SK-N-MC (cell line): Measurements from ENCODE around the gene CFAP65.

Source experiments
- EZH2 ChIP-seq: fragments of 200-600 bp; sonication (generic); IDR thresholded peaks from one replicate; pipeline ENCODE4 v1.6.1; 2017; ENCODE audit warnings: antibody characterized with exemption
- FOXP2 ChIP-seq: optimal IDR thresholded peaks from 2 replicates; pipeline ENCODE3; 2011; ENCODE audit warnings: mild to moderate bottlenecking, moderate library complexity; ENCODE audit not compliant: insufficient read depth; ENCODE audit errors: extremely low read length, control extremely low read depth
- POLR2AphosphoS5 ChIP-seq: IDR thresholded peaks from 2 replicates; pipeline ENCODE4 v1.6.1; 2012; ENCODE audit warnings: mild to moderate bottlenecking, low read depth, low read length, borderline replicate concordance

DNA sequence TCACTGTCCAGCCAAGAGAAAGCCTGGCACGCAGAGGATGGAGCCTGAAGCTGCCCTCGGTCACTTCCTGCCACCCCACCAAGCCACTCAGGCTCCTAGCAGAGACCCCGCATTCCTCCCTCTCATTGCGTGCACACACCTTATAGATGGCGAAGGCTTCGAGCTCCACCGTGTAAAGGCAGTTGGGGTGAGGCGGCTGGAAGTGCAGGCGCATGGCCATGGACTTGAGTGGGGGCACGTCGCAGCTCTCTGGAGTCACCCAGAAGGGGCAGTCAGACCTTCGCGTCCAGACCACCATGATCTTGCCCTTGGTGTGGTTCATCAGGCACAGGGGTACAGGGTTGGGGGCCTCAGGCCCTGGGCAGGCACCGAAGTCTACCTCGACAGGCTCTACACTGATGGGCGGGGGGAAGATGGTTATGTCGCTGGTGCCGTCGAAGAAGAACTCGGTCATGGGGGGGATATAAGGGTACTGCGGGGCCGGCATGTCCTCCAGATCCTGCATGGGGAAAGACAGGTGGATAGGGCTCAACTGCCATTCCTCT lies 13.7 kb downstream of the CFAP65 start:
- TF ChIP-seq EZH2 (no peak), POLR2AphosphoS5 (no peak), FOXP2 (no peak)
